GM18951 (cell line): ENCODE data around the gene ELOB.
"Not testable (repeated sequence)": the region's sequence is repeated elsewhere in the genome, so short reads cannot be mapped to it uniquely, and the experiment has no call there.

Experiments used
- POLR2A ChIP-seq: IDR thresholded peaks from 4 replicates; pipeline ENCODE4 v1.6.1; 2011; ENCODE audit warnings: mild to moderate bottlenecking; ENCODE audit not compliant: insufficient read length, insufficient read depth; ENCODE audit errors: extremely low read depth
- in situ Hi-C: fragments of 300-500 bp; cut with MboI; formaldehyde crosslinking; loops from one replicate; pipeline ENCODE4 v1.12.0; 2022; ENCODE audit warnings: low sequenced_read_pairs, mixed read lengths, inconsistent platforms; ENCODE audit not compliant: unreplicated experiment

Gene ELOB

DNA sequence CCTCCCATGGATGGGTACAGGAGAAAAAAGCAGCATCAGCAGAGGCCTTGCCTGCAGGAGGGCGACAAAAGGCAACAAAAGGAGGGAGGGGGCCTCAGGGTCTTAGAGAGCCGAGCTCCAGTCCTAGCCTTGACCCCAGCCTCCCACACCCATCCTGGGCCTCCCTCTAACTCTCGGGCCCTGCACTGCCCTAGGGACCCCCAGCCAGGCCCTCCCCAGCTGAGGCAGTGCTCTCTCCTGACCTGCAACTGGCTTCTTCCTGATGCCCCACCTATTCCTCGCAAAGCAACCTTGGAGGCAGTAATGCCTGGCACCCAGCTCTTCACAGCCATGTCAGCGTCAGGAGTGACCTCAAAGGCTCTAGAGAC is 39.9 kb downstream of the ELOB start:
- in situ Hi-C loops, result no loop called here
- no peak for TF ChIP-seq POLR2A

DNA sequence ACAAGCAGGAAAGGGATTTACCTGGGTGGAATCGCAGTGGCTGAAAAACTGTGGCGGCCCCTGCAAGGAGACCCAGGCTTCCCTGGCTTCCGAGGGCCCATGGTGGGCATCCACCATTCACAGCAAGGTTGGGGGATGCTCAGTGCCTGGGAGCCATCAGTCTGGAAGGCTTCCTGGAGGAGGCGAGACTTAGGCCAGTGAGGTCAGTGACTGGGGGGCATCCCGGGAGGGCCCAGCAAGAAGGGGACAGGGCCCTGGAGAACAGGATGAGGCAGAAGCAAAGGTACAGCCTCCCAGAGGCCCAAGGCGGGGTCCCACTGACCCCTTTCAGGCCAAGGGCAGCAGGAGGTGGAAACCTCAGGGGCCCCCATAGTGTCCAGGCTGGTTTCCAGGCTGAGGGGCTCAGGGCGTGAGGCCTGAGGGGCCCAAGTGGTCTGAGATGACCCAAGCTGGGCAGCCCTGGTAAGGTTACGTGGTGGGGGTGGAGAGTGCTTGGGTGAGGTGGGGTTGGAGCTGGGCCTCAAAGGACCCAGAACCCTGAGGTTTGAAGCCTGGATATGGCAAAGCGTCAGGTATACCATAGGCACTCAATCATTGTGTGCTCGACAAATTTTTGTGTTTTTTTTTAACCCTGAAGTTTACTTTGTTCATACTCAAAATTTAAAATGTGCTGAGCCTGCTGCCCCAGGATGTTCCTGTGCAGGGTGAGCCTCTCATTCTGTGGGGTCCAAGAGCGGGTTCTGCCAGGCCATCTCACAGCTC is 40.4 kb downstream of the ELOB start:
- in situ Hi-C loops, result no loop called here
- no peak for TF ChIP-seq POLR2A

DNA sequence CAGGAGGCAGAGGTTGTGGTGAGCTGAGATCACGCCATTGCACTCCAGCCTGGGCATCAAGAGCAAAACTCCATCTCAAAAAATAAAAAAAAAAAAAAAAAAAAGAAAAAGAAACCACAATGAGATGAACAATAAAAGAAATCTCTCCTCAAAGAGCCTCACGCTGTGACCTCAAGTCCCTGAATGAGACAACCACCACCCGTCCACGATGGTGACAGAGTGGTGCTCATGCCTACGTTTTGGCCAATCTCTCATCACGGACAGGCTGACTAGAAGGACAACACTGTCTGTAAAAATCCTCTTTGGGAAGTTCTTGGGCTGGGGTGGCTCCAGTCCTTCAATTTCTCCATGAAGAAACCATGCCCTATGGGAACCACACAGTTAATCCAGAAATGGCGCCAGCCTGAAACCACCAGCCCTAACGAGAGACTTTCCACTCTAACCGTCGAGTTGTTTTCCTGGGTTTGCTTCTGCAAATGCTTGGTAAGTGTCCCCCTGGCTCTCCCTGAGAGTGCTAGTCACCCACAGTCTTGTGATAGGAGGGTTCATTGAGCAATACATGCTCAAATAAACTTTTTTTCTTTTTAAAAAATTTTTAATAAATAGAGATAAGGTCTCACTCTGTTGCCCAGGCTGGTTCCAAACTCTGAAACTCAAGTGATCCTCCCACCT is 42.1 kb downstream of the ELOB start:
- no peak for TF ChIP-seq POLR2A
- in situ Hi-C loops, result no loop called here

DNA sequence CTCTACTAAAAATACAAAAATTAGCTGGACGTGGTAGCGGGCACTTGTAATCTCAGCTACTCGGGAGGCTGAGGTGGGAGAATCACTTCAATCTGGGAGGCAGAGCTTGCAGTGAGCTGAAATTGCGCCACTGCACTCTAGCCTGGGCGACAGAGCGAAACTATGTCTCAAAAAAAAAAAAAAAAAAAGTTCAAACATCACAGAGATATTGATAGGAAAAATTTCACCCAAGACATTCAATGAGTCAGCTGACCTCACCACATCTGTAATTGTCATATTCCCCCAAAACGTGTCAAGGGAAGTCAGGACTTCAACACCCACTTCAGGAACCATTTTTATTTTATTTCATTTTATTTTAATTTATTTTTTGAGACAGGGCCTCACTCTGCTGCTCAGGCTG is 49.0 kb downstream of the ELOB start:
- in situ Hi-C loops, result no loop called here
- TF ChIP-seq POLR2A, result no peak

DNA sequence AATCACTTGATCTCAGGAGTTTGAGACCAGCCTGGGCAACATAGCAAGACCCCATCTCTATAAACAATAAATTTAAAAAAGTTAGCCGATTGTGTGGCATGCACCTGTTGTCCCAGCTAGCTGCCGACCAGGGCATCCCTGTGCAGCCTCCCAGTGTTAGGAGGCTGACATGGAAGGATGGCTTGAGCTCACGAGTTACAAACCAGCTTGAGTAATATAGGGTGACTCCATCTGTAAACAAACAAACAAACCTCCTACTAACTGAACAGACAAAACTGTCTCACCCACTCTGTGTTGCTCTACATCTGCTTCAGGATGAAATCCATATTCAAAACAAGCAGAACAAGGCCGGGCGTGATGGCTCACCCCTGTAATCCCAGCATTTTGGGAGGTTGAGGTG is 50.2 kb downstream of the ELOB start:
- in situ Hi-C loops, result no loop called here

DNA sequence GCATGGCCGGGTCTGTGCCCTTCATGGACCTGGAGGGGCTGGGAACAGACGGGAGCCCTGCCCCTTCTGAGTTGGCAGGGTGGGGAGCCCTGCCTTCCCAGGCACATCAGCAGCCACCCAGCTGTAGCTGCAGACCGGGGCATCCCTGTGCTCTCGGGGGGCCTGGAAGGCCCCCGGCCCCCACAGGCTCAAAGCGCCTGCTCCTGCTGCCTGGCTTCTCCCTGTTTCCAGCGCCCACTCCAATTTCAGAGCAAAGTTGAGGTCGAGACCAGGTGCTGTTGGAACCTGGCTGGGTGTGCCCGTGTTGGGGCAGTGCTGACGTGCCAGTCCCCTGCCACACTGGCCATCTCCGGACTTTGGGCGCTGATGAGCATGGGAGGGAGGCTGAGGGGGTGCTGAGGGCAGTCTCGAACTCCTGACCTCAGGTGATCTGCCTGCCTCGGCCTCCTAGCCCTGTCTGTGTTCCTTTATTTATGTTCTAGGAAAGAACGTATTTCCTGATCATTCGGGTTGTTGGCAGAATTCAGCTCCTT is 52.2 kb downstream of the ELOB start:
- in situ Hi-C loops, result no loop called here
- no peak for TF ChIP-seq POLR2A

More for the DNA sequence above, 50.2 kb downstream of the ELOB start:
- no peak for TF ChIP-seq POLR2A

DNA sequence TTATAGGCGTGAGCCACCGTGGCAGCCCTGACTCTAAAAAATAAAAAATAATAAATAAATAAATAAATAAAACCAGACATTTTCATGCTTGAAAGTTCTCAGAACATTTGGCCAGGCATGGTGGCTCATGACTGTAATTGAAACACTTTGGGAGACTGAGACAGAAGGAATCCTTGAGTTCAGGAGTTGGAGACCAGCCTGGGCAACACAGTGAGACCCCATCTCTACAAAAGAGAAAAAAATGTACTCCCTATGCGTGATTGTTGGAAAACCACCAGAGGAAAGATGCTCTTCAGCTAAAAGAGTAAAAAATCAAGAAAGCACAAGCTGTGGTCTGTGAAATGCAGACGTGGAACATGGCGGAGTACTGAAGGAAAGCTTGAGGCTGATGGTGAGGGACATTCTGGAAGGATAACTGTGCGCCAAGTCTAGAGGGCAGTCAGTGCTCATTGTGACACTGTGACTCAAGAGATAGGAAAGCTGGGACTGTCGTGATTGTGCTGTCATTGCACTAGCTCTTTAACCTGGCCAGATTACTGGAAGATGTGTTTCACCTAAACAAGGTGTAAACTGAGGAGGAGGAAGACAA is 52.9 kb downstream of the ELOB start:
- in situ Hi-C loops, result no loop called here
- no peak for TF ChIP-seq POLR2A

DNA sequence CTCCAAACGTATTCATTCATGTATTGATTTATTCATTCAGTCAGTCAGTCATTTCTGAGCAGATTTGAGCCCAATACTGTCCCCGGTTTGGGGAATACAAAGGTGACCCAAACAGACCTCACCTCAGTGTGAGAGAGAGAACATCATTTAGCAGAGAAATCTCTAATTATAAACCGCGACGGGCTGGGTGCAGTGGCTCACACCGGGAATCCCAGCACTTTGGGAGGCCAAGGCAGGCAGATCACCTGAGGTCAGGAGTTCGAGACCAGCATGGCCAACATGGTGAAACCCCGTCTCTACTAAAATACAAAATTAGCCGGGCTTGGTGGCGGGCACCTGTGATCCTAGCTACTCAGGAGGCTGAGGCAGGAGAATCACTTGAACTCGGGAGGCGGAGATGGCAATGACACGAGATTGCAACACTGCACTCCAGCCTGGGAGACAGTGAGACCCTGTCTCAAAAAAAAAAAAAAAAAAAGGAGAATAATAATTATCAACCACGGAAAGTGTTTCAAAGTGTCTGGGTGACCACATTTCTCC is 55.4 kb downstream of the ELOB start:
- in situ Hi-C loops, result not testable (repeated sequence)
